GM12874 (cell line): Measurements from ENCODE around the gene MAST4.

Source experiments
- TF ChIP-seq, protein P1 (sequence below): IDR thresholded peaks from 2 replicates; pipeline ENCODE4 v1.5.1; 2011; ENCODE audit warnings: low read depth, mild to moderate bottlenecking, control low read depth, low read length, moderate library complexity; ENCODE audit not compliant: insufficient read depth

The MAST4 gene

DNA sequence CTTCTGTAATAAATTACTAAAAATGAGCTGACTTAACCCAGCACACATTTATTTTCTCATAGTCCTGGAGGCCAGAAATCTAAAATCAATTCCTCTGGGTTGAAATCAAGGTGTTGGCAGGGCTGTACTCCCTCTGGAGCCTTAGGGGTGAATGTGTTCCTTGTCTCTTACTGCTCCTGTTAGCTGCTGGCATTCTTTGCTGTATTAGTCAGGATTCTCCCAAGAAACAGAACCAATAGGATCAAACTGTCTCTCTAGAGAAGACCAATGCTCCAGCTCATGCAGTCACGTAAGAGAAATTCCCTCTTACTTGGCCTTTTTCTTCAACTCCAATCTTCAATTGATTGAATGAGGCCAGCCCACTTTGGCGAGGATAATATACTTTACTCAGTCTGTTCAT, 615.7 kb downstream of the MAST4 start:
- TF ChIP-seq, protein P1, sequence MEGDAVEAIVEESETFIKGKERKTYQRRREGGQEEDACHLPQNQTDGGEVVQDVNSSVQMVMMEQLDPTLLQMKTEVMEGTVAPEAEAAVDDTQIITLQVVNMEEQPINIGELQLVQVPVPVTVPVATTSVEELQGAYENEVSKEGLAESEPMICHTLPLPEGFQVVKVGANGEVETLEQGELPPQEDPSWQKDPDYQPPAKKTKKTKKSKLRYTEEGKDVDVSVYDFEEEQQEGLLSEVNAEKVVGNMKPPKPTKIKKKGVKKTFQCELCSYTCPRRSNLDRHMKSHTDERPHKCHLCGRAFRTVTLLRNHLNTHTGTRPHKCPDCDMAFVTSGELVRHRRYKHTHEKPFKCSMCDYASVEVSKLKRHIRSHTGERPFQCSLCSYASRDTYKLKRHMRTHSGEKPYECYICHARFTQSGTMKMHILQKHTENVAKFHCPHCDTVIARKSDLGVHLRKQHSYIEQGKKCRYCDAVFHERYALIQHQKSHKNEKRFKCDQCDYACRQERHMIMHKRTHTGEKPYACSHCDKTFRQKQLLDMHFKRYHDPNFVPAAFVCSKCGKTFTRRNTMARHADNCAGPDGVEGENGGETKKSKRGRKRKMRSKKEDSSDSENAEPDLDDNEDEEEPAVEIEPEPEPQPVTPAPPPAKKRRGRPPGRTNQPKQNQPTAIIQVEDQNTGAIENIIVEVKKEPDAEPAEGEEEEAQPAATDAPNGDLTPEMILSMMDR, result no peak

- TF ChIP-seq, protein P1, result no peak
Measured at GRCh38 chr5:67214036-67214435, 617.8 kb downstream of the MAST4 start.

GRCh38 chr5:67214707-67215447, 618.7 kb downstream of the MAST4 start:
- TF ChIP-seq, protein P1, result 0 out of 2 replicates have a peak, but pooled peaks have one; percentile 2

GRCh38 chr5:67215519-67216471, 619.6 kb downstream of the MAST4 start:
- TF ChIP-seq, protein P1, result no peak

DNA sequence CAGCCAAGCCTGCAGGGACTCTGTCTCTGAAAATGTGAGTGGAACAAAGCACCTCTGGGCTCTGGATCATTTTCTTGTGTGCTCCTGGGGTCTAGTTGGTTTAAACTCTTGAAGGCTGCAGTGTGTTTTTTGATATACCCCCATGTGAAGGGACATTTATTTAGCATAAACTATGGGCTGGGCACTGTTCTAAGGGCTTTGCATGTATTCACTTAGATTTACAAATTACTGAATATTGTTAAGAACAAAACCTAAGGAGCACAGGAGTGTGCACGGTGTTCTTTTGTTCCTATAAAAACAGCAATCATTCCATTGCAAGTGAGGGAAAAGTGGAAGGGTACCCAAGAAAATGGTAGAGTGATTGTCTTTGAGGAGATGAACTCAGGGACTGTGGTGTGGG, 620.4 kb downstream of the MAST4 start:
- TF ChIP-seq, protein P1, result no peak
